HepG2 (cell line): Measurements from ENCODE around the gene ENTPD1. TPM values are rescaled to one million over a fixed set of nuclear protein-coding genes. Genes with fewer than 3 reads are reported as not detected.
A peak's percentile ranks its signal among the peaks of the same experiment; 100 is the strongest.

Experiments used
- DPF2 ChIP-seq: sonication (generic); formaldehyde crosslinking; IDR thresholded peaks from 2 replicates; pipeline ENCODE4 v1.4.0; 2020; ENCODE audit warnings: mild to moderate bottlenecking, low read depth, missing genetic modification reagents, borderline replicate concordance
- RCOR2 ChIP-seq: IDR thresholded peaks from 2 replicates; pipeline ENCODE4 v1.6.1; 2016; ENCODE audit warnings: missing biosample characterization, missing genetic modification reagents
- ZMYM3 ChIP-seq: sonication (generic); formaldehyde crosslinking; IDR thresholded peaks from 2 replicates; pipeline ENCODE4 v1.5.1; 2020; ENCODE audit warnings: mild to moderate bottlenecking, missing genetic modification reagents
- ZNF644 ChIP-seq: IDR thresholded peaks from 2 replicates; pipeline ENCODE4 v1.6.1; 2016; ENCODE audit warnings: low read depth
- ZNF75D ChIP-seq: sonication (generic); formaldehyde crosslinking; IDR thresholded peaks from 2 replicates; pipeline ENCODE4 v1.8.1; 2023; ENCODE audit warnings: missing genetic modification reagents, mild to moderate bottlenecking, borderline replicate concordance
- ZNF775 ChIP-seq: sonication (generic); formaldehyde crosslinking; IDR thresholded peaks from 2 replicates; pipeline ENCODE4 v1.4.0; 2020; ENCODE audit warnings: missing genetic modification reagents, mild to moderate bottlenecking, moderate library complexity, borderline replicate concordance
- polyA plus RNA-seq, 8 experiments: library from polyadenylated mRNA; depleted of rRNA in 3 of 8; stranded (reverse) in 7 of 8; unstranded in 1 of 8; fragments of >200 nt; fragmentation: Illumina TruSeq in 4 of 8; extraction: Trizol in 4 of 8; gene quantifications; 2 replicates each; pipeline versions ENCODE4 v1.2.1 to v1.2.3, GENCODE V29; 2011 to 2016; ENCODE audit warnings: low read depth in 4 of 8, missing spikeins in 1 of 8, mixed read lengths in 1 of 8; ENCODE audit not compliant: insufficient read depth in 1 of 8
- total RNA-seq, 5 experiments: library from RNA; depleted of rRNA; stranded (reverse); fragments of >200 nt; fragmentation: Illumina TruSeq; extraction: Trizol; gene quantifications; 2 replicates each; pipeline ENCODE4 v1.2.3, GENCODE V29; 2016; ENCODE audit warnings: low read depth in 1 of 5
- TF ChIP-seq, protein P1 (sequence below): sonication (generic); formaldehyde crosslinking; IDR thresholded peaks from 2 replicates; pipeline ENCODE4 v1.4.0; 2020; ENCODE audit warnings: mild to moderate bottlenecking, missing genetic modification reagents
- TF ChIP-seq, protein P2 (sequence below): sonication (generic); formaldehyde crosslinking; IDR thresholded peaks from 2 replicates; pipeline ENCODE4 v1.9.0; 2021; ENCODE audit warnings: missing genetic modification reagents, borderline replicate concordance
- TF ChIP-seq, protein P3 (sequence below): sonication (generic); formaldehyde crosslinking; IDR thresholded peaks from 2 replicates; pipeline ENCODE4 v1.5.1; 2020; ENCODE audit warnings: mild to moderate bottlenecking, missing genetic modification reagents, borderline replicate concordance
- TF ChIP-seq, protein P4 (sequence below): sonication (generic); formaldehyde crosslinking; IDR thresholded peaks from 2 replicates; pipeline ENCODE4 v1.4.0; 2020; ENCODE audit warnings: mild to moderate bottlenecking, missing genetic modification reagents

Gene ENTPD1
- total and polyA plus RNA-seq, 2 of the 13 experiments (the other 11 are each of a cell fraction or from before 2014, with no cell fraction given): 0.07 TPM

DNA sequence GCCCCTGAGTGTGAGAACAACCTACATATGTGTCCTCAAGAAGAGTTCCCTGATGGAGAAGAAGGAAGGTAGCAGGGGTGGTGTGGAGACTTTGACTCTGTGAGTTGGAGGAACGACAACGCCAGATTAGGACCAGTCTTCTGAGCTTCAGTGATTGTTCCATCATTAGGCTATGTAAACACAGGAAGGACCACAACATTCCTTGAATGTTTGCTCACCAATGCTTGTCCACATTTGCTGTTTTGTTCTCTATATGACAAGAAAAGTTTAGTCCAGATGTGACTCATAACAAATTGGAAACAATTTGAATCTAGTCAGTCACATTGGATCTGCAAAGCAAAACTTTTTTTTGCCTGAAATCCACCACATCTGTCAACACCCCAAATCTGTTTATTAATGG is 62.7 kb downstream of the ENTPD1 start (continued):
- TF ChIP-seq DPF2 (CRISPR knock-in tag): no peak
- TF ChIP-seq, protein P1, sequence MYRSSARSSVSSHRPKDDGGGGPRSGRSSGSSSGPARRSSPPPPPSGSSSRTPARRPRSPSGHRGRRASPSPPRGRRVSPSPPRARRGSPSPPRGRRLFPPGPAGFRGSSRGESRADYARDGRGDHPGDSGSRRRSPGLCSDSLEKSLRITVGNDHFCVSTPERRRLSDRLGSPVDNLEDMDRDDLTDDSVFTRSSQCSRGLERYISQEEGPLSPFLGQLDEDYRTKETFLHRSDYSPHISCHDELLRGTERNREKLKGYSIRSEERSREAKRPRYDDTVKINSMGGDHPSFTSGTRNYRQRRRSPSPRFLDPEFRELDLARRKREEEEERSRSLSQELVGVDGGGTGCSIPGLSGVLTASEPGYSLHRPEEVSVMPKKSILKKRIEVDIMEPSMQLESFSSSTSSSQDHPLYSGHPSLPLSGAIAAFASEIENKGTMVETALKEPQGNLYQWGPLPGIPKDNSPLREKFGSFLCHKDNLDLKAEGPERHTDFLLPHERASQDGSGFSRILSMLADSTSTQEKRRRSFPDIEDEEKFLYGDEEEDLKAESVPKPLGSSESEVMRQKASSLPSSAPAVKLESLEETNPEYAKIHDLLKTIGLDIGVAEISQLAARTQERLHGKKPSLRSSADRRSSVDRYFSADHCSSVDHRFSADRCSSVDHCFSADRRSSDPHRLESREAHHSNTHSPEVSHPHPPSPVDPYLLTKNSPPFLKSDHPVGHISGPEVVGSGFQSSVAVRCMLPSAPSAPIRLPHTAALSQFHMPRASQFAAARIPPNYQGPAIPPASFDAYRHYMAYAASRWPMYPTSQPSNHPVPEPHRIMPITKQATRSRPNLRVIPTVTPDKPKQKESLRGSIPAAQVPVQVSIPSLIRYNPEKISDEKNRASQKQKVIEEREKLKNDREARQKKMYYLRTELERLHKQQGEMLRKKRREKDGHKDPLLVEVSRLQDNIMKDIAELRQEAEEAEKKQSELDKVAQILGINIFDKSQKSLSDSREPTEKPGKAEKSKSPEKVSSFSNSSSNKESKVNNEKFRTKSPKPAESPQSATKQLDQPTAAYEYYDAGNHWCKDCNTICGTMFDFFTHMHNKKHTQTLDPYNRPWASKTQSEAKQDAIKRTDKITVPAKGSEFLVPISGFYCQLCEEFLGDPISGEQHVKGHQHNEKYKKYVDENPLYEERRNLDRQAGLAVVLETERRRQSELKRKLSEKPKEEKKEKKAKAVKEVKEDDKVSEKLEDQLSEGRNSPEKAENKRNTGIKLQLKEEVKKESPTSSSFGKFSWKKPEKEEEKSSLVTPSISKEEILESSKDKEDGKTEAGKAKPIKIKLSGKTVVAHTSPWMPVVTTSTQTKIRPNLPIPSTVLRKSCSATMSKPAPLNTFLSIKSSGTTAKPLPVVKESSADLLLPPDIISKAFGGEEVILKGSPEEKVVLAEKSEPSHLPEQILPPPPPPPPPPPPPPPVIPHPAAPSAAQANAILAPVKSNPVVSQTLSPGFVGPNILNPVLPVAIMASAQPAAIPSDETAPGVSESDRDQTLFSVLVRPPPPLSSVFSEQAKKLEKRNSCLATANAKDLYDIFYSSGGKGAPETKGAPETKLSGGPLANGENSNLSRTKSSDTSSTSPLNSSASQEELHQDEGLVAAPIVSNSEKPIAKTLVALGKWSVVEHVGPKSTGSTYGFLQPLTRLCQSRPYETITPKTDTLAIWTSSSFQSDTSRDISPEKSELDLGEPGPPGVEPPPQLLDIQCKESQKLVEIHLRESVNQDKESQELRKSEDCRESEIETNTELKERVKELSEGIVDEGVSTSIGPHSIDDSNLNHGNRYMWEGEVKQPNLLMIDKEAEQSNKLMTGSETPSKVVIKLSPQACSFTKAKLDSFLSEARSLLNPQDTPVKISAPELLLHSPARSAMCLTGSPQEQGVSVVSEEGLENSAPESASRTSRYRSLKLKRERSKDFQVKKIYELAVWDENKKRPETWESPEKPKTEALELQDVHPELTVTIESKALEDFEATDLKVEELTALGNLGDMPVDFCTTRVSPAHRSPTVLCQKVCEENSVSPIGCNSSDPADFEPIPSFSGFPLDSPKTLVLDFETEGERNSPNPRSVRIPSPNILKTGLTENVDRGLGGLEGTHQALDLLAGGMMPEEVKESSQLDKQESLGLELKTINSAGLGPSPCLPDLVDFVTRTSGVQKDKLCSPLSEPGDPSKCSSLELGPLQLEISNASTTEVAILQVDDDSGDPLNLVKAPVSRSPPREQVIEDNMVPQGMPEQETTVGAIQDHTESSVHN (CRISPR knock-in tag): no peak
- no peak for TF ChIP-seq ZNF644 (CRISPR knock-in tag)
- TF ChIP-seq ZNF775 (CRISPR knock-in tag): no peak
- TF ChIP-seq, protein P2, sequence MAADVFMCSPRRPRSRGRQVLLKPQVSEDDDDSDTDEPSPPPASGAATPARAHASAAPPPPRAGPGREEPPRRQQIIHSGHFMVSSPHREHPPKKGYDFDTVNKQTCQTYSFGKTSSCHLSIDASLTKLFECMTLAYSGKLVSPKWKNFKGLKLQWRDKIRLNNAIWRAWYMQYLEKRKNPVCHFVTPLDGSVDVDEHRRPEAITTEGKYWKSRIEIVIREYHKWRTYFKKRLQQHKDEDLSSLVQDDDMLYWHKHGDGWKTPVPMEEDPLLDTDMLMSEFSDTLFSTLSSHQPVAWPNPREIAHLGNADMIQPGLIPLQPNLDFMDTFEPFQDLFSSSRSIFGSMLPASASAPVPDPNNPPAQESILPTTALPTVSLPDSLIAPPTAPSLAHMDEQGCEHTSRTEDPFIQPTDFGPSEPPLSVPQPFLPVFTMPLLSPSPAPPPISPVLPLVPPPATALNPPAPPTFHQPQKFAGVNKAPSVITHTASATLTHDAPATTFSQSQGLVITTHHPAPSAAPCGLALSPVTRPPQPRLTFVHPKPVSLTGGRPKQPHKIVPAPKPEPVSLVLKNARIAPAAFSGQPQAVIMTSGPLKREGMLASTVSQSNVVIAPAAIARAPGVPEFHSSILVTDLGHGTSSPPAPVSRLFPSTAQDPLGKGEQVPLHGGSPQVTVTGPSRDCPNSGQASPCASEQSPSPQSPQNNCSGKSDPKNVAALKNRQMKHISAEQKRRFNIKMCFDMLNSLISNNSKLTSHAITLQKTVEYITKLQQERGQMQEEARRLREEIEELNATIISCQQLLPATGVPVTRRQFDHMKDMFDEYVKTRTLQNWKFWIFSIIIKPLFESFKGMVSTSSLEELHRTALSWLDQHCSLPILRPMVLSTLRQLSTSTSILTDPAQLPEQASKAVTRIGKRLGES (CRISPR knock-in tag): no peak
- TF ChIP-seq RCOR2 (CRISPR knock-in tag): 0 out of 2 replicates have a peak, but pooled peaks have one; percentile 76
- TF ChIP-seq ZMYM3 (CRISPR knock-in tag): no peak
- TF ChIP-seq, protein P3, sequence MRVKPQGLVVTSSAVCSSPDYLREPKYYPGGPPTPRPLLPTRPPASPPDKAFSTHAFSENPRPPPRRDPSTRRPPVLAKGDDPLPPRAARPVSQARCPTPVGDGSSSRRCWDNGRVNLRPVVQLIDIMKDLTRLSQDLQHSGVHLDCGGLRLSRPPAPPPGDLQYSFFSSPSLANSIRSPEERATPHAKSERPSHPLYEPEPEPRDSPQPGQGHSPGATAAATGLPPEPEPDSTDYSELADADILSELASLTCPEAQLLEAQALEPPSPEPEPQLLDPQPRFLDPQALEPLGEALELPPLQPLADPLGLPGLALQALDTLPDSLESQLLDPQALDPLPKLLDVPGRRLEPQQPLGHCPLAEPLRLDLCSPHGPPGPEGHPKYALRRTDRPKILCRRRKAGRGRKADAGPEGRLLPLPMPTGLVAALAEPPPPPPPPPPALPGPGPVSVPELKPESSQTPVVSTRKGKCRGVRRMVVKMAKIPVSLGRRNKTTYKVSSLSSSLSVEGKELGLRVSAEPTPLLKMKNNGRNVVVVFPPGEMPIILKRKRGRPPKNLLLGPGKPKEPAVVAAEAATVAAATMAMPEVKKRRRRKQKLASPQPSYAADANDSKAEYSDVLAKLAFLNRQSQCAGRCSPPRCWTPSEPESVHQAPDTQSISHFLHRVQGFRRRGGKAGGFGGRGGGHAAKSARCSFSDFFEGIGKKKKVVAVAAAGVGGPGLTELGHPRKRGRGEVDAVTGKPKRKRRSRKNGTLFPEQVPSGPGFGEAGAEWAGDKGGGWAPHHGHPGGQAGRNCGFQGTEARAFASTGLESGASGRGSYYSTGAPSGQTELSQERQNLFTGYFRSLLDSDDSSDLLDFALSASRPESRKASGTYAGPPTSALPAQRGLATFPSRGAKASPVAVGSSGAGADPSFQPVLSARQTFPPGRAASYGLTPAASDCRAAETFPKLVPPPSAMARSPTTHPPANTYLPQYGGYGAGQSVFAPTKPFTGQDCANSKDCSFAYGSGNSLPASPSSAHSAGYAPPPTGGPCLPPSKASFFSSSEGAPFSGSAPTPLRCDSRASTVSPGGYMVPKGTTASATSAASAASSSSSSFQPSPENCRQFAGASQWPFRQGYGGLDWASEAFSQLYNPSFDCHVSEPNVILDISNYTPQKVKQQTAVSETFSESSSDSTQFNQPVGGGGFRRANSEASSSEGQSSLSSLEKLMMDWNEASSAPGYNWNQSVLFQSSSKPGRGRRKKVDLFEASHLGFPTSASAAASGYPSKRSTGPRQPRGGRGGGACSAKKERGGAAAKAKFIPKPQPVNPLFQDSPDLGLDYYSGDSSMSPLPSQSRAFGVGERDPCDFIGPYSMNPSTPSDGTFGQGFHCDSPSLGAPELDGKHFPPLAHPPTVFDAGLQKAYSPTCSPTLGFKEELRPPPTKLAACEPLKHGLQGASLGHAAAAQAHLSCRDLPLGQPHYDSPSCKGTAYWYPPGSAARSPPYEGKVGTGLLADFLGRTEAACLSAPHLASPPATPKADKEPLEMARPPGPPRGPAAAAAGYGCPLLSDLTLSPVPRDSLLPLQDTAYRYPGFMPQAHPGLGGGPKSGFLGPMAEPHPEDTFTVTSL (CRISPR knock-in tag): no peak; the same call in 1 of the 2 replicates
- TF ChIP-seq, protein P4, sequence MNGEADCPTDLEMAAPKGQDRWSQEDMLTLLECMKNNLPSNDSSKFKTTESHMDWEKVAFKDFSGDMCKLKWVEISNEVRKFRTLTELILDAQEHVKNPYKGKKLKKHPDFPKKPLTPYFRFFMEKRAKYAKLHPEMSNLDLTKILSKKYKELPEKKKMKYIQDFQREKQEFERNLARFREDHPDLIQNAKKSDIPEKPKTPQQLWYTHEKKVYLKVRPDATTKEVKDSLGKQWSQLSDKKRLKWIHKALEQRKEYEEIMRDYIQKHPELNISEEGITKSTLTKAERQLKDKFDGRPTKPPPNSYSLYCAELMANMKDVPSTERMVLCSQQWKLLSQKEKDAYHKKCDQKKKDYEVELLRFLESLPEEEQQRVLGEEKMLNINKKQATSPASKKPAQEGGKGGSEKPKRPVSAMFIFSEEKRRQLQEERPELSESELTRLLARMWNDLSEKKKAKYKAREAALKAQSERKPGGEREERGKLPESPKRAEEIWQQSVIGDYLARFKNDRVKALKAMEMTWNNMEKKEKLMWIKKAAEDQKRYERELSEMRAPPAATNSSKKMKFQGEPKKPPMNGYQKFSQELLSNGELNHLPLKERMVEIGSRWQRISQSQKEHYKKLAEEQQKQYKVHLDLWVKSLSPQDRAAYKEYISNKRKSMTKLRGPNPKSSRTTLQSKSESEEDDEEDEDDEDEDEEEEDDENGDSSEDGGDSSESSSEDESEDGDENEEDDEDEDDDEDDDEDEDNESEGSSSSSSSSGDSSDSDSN (CRISPR knock-in tag): no peak
- no peak for TF ChIP-seq ZNF75D (CRISPR knock-in tag)
